ENCODE measurements around the gene ACSF3.

- no peak for TF ChIP-seq CTCF (IDR thresholded peaks at IDR 0.05; ENCODE audit: low read depth, low read length, missing input control)
- TF ChIP-seq MAX (IDR thresholded peaks at IDR 0.05) = no peak
- TF ChIP-seq RAD21 (IDR thresholded peaks at IDR 0.05) = no peak
- no peak for TF ChIP-seq SP1 (IDR thresholded peaks at IDR 0.05)
- no peak for TF ChIP-seq GABPA (IDR thresholded peaks at IDR 0.05 in 1 of 2, conservative IDR thresholded peaks at IDR 0.05 in 1 of 2)
- no peak for TF ChIP-seq ATF3 (IDR thresholded peaks at IDR 0.05)
- TF ChIP-seq EGR1 (IDR thresholded peaks at IDR 0.05; ENCODE audit: low read depth in 2 of 2) = no peak
- TF ChIP-seq TAF1 (conservative IDR thresholded peaks at IDR 0.05) = no peak
- no peak for TF ChIP-seq REST (IDR thresholded peaks at IDR 0.05)
- TF ChIP-seq JUND (IDR thresholded peaks at IDR 0.05) = no peak
- TF ChIP-seq YY1 (IDR thresholded peaks at IDR 0.05) = no peak
- TF ChIP-seq NR2F2 (IDR thresholded peaks at IDR 0.05) = no peak
Observed at GRCh38 chr16:89113661-89114060, 20.0 kb downstream of the ACSF3 start.
